SU-DHL-6 (cell line): ENCODE measurements around the gene KDM4B.
"Not testable (repeated sequence)": the region's sequence is repeated elsewhere in the genome, so short reads cannot be mapped to it uniquely, and the experiment has no call there.

Experiments used
- H2AFZ ChIP-seq: fragments of 200-600 bp; sonication (generic); 2 replicates; pipeline ENCODE4 v1.6.1; 2014; ENCODE audit warnings: low read depth, mild to moderate bottlenecking, moderate library complexity, mixed read lengths, antibody characterized with exemption, low read length; ENCODE audit not compliant: severe bottlenecking
- H3F3A ChIP-seq: fragments of 200-600 bp; shearing (Covaris generic); 2 replicates; pipeline ENCODE4 v1.6.0; 2016; ENCODE audit warnings: antibody characterized with exemption, mild to moderate bottlenecking; ENCODE audit not compliant: insufficient read depth
- H3K27ac ChIP-seq: fragments of 200-600 bp; sonication (generic); 2 replicates; pipeline ENCODE4 v1.5.1; 2016; ENCODE audit warnings: low read depth, mild to moderate bottlenecking, low read length, moderate library complexity, mixed read lengths
- H3K27me3 ChIP-seq: fragments of 200-600 bp; sonication (generic), shearing (Covaris generic); 2 replicates; pipeline ENCODE4 v1.6.0; 2014; ENCODE audit warnings: mild to moderate bottlenecking, low read length
- H3K36me3 ChIP-seq: fragments of 200-600 bp; sonication (generic); 2 replicates; pipeline ENCODE4 v1.6.1; 2014; ENCODE audit warnings: mild to moderate bottlenecking, low read length, mixed read lengths
- H3K4me2 ChIP-seq: fragments of 300-600, 200-600 bp; shearing (Covaris generic), sonication (generic); 2 replicates; pipeline ENCODE4 v1.6.0; 2014; ENCODE audit warnings: low read length, low read depth, mild to moderate bottlenecking; ENCODE audit not compliant: poor library complexity, severe bottlenecking
- H3K4me3 ChIP-seq: fragments of 200-600 bp; sonication (generic); 2 replicates; pipeline ENCODE4 v1.5.1; 2014; ENCODE audit warnings: antibody characterized with exemption, low read length, mild to moderate bottlenecking, mixed read lengths; ENCODE audit not compliant: insufficient read depth, poor library complexity, severe bottlenecking
- H3K79me2 ChIP-seq: fragments of 200-600 bp; sonication (generic); 2 replicates; pipeline ENCODE4 v1.6.1; 2014; ENCODE audit warnings: mild to moderate bottlenecking, low read length, moderate library complexity; ENCODE audit not compliant: insufficient read depth
- H3K9ac ChIP-seq: fragments of 200-600 bp; sonication (generic); 2 replicates; pipeline ENCODE4 v1.7.0; 2014; ENCODE audit warnings: mild to moderate bottlenecking, low read length
- H3K9me2 ChIP-seq: fragments of 200-600 bp; sonication (generic); replicated peaks from 2 replicates; pipeline ENCODE4 v1.6.1; 2014; ENCODE audit warnings: low read length; ENCODE audit not compliant: insufficient read depth
- H3K9me3 ChIP-seq: fragments of 200-600 bp; sonication (generic); 2 replicates; pipeline ENCODE4 v1.6.1; 2014; ENCODE audit warnings: low read length, mixed read lengths; ENCODE audit not compliant: insufficient read depth
- H4K20me1 ChIP-seq: fragments of 200-600 bp; sonication (generic); 2 replicates; pipeline ENCODE4 v1.6.1; 2014; ENCODE audit warnings: low read depth, mild to moderate bottlenecking, antibody characterized with exemption, low read length, moderate library complexity, mixed read lengths
- EZH2phosphoT487 ChIP-seq: fragments of 200-600 bp; sonication (generic), shearing (Covaris generic); conservative IDR thresholded peaks from 2 replicates; pipeline ENCODE4 v1.6.1; 2018; ENCODE audit warnings: mild to moderate bottlenecking, antibody characterized with exemption, low read length, moderate library complexity, mixed read lengths
- TF ChIP-seq, protein P1 (sequence below): fragments of 200-600 bp; sonication (generic); IDR thresholded peaks from one replicate; pipeline ENCODE4 v1.5.1; 2017; ENCODE audit warnings: antibody characterized with exemption, mild to moderate bottlenecking, low read length, moderate library complexity; ENCODE audit not compliant: insufficient read depth, poor library complexity, severe bottlenecking

Gene KDM4B

DNA sequence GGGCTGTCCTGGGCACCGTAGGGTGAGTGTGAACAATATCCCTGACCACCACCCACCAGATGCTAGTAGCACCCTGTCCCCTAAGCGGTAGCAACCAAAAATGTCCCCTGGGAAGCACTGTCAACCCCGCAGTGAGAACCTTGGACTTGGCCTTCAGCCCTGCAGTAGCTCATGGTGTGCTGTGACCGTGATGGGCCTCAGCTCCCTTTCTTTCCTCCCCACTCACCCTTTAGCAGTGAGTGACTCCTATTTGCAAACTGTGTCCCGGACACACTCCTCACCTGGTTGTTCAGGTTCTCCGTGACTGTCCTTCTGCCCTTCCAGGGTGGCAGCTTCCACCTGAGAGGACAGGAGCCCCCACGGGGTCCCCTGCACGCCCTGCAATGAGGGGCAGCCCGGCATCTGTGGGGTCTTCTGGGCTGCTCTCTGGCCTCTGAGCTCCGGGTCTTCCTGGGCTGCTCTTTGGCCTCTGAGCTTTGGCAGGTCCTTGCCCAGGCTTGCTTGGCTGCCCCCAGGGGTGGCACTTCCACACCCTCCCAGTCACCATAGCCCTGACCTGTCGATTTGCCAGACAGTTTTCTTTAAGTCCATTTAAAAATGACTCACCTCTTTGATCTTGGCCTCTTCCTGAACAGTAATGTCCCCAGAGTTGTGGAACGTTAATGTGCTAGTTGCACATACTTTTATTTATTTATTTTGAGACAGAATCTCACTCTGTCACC, 3.8 kb downstream of the KDM4B start:
- no peaks in the 10 kb centered on the region; the same call in 1 of the 2 replicates for H4K20me1 ChIP-seq
- no peaks in the 10 kb centered on the region for H3K9me2 ChIP-seq
- no peaks in the 10 kb centered on the region for H3K9me3 ChIP-seq
- peaks cover 35% of the 10 kb centered on the region for H3K79me2 ChIP-seq
- no peak overlapping the region for H3K27ac ChIP-seq
- H3K4me2 ChIP-seq, result no peak overlapping the region
- H3K27me3 ChIP-seq, result no peaks in the 10 kb centered on the region
- TF ChIP-seq, protein P1, sequence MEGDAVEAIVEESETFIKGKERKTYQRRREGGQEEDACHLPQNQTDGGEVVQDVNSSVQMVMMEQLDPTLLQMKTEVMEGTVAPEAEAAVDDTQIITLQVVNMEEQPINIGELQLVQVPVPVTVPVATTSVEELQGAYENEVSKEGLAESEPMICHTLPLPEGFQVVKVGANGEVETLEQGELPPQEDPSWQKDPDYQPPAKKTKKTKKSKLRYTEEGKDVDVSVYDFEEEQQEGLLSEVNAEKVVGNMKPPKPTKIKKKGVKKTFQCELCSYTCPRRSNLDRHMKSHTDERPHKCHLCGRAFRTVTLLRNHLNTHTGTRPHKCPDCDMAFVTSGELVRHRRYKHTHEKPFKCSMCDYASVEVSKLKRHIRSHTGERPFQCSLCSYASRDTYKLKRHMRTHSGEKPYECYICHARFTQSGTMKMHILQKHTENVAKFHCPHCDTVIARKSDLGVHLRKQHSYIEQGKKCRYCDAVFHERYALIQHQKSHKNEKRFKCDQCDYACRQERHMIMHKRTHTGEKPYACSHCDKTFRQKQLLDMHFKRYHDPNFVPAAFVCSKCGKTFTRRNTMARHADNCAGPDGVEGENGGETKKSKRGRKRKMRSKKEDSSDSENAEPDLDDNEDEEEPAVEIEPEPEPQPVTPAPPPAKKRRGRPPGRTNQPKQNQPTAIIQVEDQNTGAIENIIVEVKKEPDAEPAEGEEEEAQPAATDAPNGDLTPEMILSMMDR, result no peak
- no peak for TF ChIP-seq EZH2phosphoT487
- H3K9ac ChIP-seq, result no peak overlapping the region
- H3F3A ChIP-seq, result no peaks in the 10 kb centered on the region
- no peaks in the 10 kb centered on the region for H3K36me3 ChIP-seq
- no peak overlapping the region for H3K4me3 ChIP-seq
- no peak overlapping the region for H2AFZ ChIP-seq

DNA sequence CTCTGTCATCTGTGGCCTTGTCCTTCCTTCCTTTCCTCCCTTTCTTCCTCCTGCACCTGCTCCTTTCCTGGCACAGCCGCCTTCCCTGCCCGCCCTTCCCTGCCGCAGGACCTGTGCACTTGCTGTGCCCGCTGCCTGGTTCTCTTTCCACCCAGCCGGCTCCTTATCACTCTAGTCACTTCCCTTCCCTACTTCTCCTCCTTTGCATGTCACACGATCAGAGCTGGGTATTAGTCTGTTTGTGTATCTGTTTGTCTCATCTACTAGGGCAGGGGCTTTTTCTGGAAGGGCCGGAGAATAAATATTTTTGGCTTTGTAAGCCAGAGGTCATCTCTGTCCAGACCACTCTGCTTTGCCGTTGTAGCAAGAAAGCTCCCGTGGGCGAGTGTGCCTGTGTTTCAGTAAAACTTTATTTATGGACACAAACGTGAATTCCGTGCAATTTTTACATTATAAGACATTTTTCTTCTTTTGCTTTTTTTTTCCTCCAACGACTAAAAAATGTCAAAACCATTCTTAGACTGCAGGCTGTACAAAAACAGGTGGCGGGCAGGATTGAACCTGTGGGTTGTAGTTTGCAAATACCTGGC, 6.1 kb downstream of the KDM4B start:
- H3K79me2 ChIP-seq, result peaks cover 36% of the 10 kb centered on the region
- H3K36me3 ChIP-seq, result no peaks in the 10 kb centered on the region
- H3K9ac ChIP-seq, result no peak overlapping the region

DNA sequence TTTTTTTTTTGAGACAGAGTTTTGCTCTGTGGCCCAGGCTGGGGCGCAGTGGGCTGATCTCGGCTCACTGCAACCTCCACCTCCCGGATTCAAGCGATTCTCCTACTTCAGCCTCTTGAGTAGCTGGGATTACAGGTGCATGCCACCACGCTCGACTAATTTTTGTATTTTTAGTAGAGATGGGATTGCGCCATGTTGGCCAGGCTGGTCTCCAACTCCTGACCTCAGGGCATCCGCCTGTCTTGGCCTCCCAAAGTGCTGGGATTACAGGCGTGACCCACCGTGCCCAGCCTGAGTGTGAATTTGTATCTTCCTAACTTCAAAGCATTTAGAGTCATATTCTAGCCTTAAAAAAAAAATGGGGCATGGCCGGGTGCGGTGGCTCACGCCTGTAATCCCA, 6.7 kb downstream of the KDM4B start:
- not testable (repeated sequence) for H3K27ac ChIP-seq, H2AFZ ChIP-seq, H3K4me2 ChIP-seq, H3K36me3 ChIP-seq, H3K9me3 ChIP-seq, H3K4me3 ChIP-seq, H3K9ac ChIP-seq, H3F3A ChIP-seq, H4K20me1 ChIP-seq, H3K27me3 ChIP-seq, H3K9me2 ChIP-seq
- peaks cover 30% of the 10 kb centered on the region for H3K79me2 ChIP-seq

More for the DNA sequence above, 6.1 kb downstream of the KDM4B start:
- Histone ChIP-seq H3K9me2 (no peaks in the 10 kb centered on the region), H3F3A (no peaks in the 10 kb centered on the region), H4K20me1 (no peaks in the 10 kb centered on the region; the same call in 1 of the 2 replicates), H3K4me3 (no peak overlapping the region), H3K27ac (no peak overlapping the region), H3K27me3 (no peaks in the 10 kb centered on the region), H3K9me3 (no peaks in the 10 kb centered on the region), H3K4me2 (no peak overlapping the region), H2AFZ (no peak overlapping the region)
- TF ChIP-seq, protein P1, result no peak
